Right atrium auricular region (tissue), 2 donors: ENCODE measurements around the gene NEDD9. TPM values are rescaled to one million over a fixed set of nuclear protein-coding genes. Genes with fewer than 3 reads are reported as not detected.

Source experiments
- DNase-seq: peaks from one replicate; pipeline ENCODE4 v3.0.0-alpha.2; 2019; ENCODE audit warnings: low spot score
- H3K27ac ChIP-seq, 2 donors: fragments of 200-600 bp; sonication (generic); 1 replicate in 1 of 2; 2 replicates in 1 of 2; pipeline ENCODE4 v1.5.1; 2016 to 2019
- H3K27me3 ChIP-seq, 2 donors: fragments of 200-600 bp; sonication (generic); one replicate each; pipeline versions ENCODE4 v1.5.1 to v1.6.0; 2017 to 2019
- H3K36me3 ChIP-seq: fragments of 200-600 bp; sonication (generic); one replicate; pipeline ENCODE4 v1.5.1; 2016
- H3K4me1 ChIP-seq, 2 donors: fragments of 200-600 bp; sonication (generic); one replicate each; pipeline versions ENCODE4 v1.5.1 to v1.6.0; 2017 to 2019
- H3K4me3 ChIP-seq, 2 donors: fragments of 200-600 bp; sonication (generic); 1 replicate in 1 of 2; 2 replicates in 1 of 2; pipeline ENCODE4 v1.5.1; 2017 to 2019; ENCODE audit warnings: mild to moderate bottlenecking in 1 of 2, moderate library complexity in 1 of 2
- H3K9me3 ChIP-seq, 2 donors: fragments of 200-600 bp; sonication (generic); one replicate each; pipeline ENCODE4 v1.5.1; 2019
- total RNA-seq, 2 donors: library from RNA; depleted of rRNA; stranded (reverse); fragments of >200 nt; gene quantifications; one replicate each; pipeline ENCODE4 v1.1.0, GENCODE V29; 2016
- TF ChIP-seq, protein P1 (sequence below), 2 donors: fragments of 200-600 bp; sonication (generic); IDR thresholded peaks; one replicate each; pipeline ENCODE4 v1.5.1; 2019; ENCODE audit warnings: antibody characterized with exemption in 2 of 2

NEDD9 gene
- total RNA-seq, 2 donors from 2014 or later, result 47.3 to 56.2 TPM

DNA sequence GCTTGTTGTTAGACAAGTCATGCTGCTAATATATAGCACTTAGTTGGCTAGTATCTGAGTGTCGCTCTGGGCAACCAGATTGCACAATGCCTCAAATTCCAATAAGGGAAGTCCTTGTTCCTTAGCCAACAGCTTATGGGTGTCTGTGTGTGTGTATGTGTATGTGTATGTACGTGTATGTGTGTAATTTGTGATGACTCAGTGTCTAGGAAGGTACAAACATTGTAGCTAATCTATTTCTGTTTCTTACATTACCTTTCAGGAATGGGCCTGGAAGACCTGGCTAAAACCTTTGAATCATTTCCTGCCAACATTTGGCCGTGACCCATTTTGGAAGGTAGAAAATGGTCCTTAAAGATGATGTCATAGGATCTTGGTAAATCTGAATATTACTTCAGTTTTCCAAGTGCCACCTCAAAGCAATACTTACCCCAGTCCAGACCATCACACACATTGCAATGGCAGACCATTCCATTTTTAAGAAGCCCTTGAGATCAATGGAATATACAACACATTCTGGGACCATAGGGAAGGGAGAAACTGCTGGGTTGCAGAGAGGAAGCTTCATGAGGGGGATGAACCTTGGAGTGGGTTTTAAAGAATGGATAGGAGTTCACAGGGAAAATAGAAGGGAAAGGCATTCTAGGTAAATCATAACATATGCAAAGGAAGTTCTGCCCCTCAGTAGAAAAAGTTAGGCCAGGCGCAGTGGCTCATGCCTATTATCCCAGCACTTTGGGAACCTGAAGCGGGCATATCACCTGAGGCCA is 25.1 kb downstream of the NEDD9 start:
- Histone ChIP-seq H3K4me1 (peaks cover 0 to 77% of the 10 kb centered on the region in 2 donors), H3K4me3 (no peak overlapping the region), H3K9me3 (no peaks in the 10 kb centered on the region), H3K27me3 (no peaks in the 10 kb centered on the region), H3K27ac (peak overlapping the region; percentile 26 to 62), H3K36me3 (no peaks in the 10 kb centered on the region)
- TF ChIP-seq, protein P1, sequence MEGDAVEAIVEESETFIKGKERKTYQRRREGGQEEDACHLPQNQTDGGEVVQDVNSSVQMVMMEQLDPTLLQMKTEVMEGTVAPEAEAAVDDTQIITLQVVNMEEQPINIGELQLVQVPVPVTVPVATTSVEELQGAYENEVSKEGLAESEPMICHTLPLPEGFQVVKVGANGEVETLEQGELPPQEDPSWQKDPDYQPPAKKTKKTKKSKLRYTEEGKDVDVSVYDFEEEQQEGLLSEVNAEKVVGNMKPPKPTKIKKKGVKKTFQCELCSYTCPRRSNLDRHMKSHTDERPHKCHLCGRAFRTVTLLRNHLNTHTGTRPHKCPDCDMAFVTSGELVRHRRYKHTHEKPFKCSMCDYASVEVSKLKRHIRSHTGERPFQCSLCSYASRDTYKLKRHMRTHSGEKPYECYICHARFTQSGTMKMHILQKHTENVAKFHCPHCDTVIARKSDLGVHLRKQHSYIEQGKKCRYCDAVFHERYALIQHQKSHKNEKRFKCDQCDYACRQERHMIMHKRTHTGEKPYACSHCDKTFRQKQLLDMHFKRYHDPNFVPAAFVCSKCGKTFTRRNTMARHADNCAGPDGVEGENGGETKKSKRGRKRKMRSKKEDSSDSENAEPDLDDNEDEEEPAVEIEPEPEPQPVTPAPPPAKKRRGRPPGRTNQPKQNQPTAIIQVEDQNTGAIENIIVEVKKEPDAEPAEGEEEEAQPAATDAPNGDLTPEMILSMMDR (IDR thresholded peaks at IDR 0.05), result no peak
- DNase-seq, result peak; percentile 85

- Histone ChIP-seq H3K4me1 (peaks cover 0 to 77% of the 10 kb centered on the region in 2 donors), H3K4me3 (no peak overlapping the region), H3K27ac (peak overlapping the region; percentile 26 to 62), H3K36me3 (no peaks in the 10 kb centered on the region), H3K9me3 (no peaks in the 10 kb centered on the region), H3K27me3 (no peaks in the 10 kb centered on the region)
- no peak for DNase-seq
- TF ChIP-seq, protein P1 (IDR thresholded peaks at IDR 0.05), result no peak
Observed at GRCh38 chr6:11206576-11206975, 25.9 kb downstream of the NEDD9 start.

DNA sequence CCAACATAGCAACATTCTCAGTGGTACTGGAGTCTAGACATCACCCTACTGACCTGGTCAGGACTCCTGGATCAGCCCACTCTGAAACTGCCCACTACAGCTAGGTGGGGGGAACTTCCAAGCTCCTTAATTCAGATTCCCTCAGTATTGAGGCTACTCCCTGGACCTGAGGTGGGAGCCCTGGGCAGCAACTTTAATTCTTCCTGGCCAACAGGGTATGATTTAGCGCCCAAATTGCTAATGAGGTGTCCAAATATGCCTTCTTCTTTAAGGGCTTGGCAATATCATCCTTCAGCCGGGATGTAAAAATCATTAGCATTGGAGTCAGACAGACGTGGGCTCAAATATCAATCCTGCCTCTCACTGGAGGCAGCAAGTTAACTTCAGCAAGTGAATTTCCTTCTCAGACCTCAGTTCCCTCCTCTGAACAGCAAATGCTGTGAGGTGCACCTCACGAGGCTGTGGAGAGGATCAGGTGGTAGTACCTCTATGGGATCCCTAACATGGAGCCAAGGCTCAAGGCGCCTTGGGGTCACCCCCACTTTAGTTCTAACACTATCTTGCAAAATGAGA is 27.6 kb downstream of the NEDD9 start:
- Histone ChIP-seq H3K36me3 (peaks cover 15% of the 10 kb centered on the region), H3K4me1 (peaks cover 0 to 71% of the 10 kb centered on the region in 2 donors), H3K27ac (no peak overlapping the region), H3K4me3 (no peak overlapping the region), H3K9me3 (no peaks in the 10 kb centered on the region), H3K27me3 (no peaks in the 10 kb centered on the region)
- TF ChIP-seq, protein P1 (IDR thresholded peaks at IDR 0.05), result no peak
- DNase-seq, result no peak

DNA sequence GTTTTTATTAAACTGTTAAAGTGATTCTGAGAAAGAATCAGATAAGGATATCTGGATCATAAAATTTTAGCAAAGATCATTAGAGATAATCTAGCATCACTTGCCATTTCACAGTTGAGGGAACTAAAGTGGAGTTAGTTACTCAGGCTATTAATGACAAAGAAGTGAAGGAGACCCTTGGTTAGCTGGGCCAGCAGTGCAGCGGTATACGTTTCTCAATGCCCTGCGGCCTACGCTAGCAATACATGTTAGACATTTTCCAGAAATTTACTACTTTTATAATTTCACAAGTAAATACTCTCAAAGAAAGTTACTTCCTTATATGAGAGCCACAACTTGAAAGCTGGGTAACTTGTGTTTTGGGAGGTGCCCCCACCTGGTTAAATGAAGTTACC is 28.5 kb downstream of the NEDD9 start:
- Histone ChIP-seq H3K27me3 (no peaks in the 10 kb centered on the region), H3K9me3 (no peaks in the 10 kb centered on the region), H3K4me3 (no peak overlapping the region), H3K4me1 (peaks cover 0 to 74% of the 10 kb centered on the region in 2 donors), H3K27ac (no peak overlapping the region), H3K36me3 (peaks cover 18% of the 10 kb centered on the region)
- TF ChIP-seq, protein P1 (IDR thresholded peaks at IDR 0.05), result no peak
- no peak for DNase-seq

- no peaks in the 10 kb centered on the region for H3K9me3 ChIP-seq
- peaks cover 20% of the 10 kb centered on the region for H3K36me3 ChIP-seq
- no peak overlapping the region for H3K4me3 ChIP-seq
- H3K4me1 ChIP-seq, result peaks cover 0 to 75% of the 10 kb centered on the region in 2 donors
- TF ChIP-seq, protein P1 (IDR thresholded peaks at IDR 0.05), result no peak
- H3K27me3 ChIP-seq, result no peaks in the 10 kb centered on the region
- H3K27ac ChIP-seq, result peak overlapping the region; percentile 33 to 47
- no peak for DNase-seq
Observed at GRCh38 chr6:11203306-11204004, 29.0 kb downstream of the NEDD9 start.
